ENCODE measurements around the gene TNFSF15. TPM values are rescaled to one million over a fixed set of nuclear protein-coding genes. Genes with fewer than 3 reads are reported as not detected.

The TNFSF15 gene
- total RNA-seq: 0.09 and 0.16 TPM in 2 replicates

DNA sequence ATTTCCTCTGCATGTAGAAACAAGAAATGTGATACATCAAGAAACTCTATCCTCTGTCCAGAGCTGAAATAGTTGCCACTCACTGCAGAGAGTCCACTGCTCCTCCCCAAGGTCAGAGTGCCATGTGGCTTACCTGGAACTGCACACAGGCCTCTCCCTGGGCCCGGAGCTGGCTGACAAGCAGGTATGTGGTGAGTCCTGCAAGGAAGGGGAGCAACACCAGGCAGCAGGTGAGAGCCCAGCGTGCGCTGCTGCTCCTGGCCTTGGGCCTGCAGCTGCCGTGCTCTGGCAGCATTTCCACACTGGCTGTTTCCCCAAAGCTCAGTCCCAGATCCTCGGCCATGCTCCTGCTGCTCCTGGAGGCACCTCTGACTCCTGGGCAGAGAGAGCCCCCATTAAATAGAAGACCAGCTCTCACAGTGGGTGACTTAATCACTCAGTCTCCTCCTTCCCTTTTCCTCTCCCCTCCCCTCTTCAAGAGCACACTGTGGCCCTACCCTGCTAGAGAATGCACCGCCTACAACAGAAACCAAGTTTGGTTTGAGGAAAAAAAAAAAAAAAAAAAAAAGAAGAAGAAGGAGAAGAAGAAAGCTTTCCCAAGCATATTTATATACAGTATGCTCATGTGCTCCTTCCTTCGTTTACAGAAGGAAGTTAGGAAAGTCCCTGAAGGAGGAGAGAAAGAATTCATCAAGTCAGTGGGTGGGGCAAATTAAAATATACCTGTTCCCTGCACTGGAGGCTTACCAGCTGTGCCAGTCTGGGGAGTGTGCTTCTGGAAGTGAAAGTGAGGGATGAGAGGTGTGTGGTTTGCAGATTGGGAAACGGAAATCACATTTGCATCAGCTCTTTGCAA lies at the start of gene TNFSF15:
Gene TNFSF15 (minus strand): TSS at position 370 of the 856 bp plus-strand sequence. CDS start 27 bp downstream, at position 343.

Other genes starting within 250 kb of the TNFSF15 start
- 48.5 and 100 TPM in 2 replicates for gene ATP6V1G1, start 218.3 kb downstream of the TNFSF15 start, total RNA-seq
- 1.7 and 2.8 TPM in 2 replicates for gene TMEM268, start 194.7 kb downstream of the TNFSF15 start, total RNA-seq
- not detected in 2 replicates for gene TEX53, start 148.2 kb downstream of the TNFSF15 start, total RNA-seq
- not detected in 2 replicates for gene TEX48, start 123.8 kb downstream of the TNFSF15 start, total RNA-seq
- not detected in 2 replicates for gene TNFSF8, start 124.6 kb upstream of the TNFSF15 start, total RNA-seq

Measured in bronchial smooth muscle cell (primary cell).